SKM-1 (cell line): Measurements from ENCODE around the gene CFAP73.
"Not testable (repeated sequence)": the region's sequence is repeated elsewhere in the genome, so short reads cannot be mapped to it uniquely, and the experiment has no call there.

ENCODE experiments used
- DNase-seq: peaks from one replicate; lab custom pipeline; 2025; ENCODE audit not compliant: unreplicated experiment; lab: John Stamatoyannopoulos, UW

The CFAP73 gene

DNA sequence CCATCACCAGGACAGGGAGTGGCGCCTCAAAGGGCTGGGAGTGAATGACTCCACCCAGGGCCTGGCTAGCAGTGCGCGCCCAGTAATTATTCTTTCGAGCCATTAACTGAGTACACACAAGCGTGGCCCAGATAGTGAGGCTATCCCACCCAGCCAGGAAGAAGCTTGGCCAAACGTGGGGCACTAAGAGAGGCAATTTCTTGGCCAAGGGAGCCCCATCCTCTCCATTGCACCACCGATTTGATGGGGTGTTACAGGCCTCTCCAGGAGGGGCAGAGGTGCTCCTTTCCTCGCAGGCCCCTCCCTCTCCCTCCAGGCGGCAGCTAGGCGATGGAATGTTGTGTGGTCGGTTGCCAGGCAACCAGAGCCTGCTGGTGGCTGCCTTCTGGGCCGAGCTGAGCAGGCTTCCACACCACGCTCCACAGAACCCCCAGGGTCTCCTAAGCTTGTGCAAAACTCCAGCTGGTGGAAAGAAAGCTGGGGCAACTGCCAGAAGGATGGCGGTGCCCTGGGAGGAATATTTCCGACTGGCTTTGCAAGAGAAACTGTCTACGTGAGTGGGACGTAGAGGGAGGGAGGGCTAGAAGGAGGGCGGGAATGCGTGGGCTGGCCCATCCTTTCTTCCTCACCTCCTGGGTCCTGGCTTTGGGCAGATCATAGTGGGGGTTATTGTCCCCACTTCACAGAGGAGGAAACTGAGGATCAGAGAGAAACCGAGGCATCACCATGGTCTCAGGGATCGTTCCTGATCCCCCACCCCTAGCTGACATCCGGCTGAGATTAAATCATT lies at the start of gene CFAP73:
Gene CFAP73, plus strand, starts transcription at position 364 of the 790 bp plus-strand sequence. Its CDS starts 134 bp downstream, at position 498.
- DNase-seq, result no peak

DNA sequence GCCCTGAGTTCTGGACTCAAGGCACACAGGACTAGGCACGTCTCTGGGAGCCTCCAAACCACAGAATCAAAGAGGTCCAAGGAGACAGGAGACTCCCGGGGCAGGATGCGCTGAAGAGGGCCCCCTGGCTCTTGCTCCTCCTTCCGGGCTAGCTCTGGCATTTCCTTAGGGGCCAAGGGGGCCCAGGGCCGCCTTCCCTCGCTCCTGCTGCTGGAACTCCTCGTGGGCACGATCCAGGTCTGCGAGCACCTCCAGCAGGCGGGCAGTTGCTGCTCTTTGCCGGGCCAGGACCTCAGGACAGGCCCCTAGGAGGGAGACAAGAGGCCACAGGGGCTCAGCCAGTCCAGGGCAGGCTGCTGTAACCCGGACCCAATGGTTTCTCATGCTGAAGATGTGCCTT lies 49.8 kb upstream of the CFAP73 start:
- no peak for DNase-seq

DNA sequence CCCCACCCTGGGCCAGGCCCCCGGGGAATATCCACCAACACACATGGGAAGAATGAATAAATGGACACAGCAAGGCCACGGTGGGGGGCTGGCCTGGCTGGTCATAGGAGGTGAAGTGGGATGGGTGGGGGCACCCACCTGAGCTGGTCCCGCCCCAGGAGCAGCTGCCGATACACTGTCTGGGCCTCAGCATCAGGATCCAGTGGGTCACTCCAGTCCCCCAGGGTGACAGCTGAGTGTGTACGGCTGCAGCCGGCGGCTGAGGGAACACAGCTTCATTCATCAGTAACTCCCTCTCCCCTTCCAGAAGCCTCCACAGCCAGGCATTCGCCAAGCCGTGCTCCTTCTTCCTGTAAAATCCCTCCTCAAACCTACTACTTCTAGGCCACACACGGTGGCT lies 47.8 kb upstream of the CFAP73 start:
- DNase-seq, result no peak

- no peak for DNase-seq
These were observed 46.7 kb upstream of the CFAP73 start for GRCh38 chr12:113102811-113103210.

GRCh38 chr12:113103756-113104450 lies 45.6 kb upstream of the CFAP73 start:
- DNase-seq, result no peak

GRCh38 chr12:113104953-113105510 lies 44.5 kb upstream of the CFAP73 start:
- no peak for DNase-seq

GRCh38 chr12:113105606-113106271 lies 43.8 kb upstream of the CFAP73 start:
- no peak for DNase-seq

DNA sequence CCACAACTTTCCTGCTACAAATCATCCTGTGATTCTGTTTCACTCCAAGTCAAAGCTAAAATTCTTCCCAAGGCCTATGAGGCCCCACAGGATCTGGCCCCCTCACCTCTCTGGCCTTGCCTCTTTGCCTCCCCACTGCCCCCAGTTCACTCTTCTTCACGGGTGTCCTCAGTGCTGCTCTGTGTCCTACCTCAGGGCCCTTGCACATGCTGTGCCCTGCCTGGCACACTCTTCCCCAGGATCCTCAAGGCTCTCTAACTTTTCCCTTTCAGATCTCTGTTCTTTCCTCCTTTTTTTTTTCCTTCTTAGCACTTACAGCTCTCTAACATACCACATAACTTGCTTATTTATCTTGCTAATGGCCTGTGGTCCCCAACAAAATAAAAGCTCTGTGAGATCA lies 43.2 kb upstream of the CFAP73 start:
- no peak for DNase-seq

DNA sequence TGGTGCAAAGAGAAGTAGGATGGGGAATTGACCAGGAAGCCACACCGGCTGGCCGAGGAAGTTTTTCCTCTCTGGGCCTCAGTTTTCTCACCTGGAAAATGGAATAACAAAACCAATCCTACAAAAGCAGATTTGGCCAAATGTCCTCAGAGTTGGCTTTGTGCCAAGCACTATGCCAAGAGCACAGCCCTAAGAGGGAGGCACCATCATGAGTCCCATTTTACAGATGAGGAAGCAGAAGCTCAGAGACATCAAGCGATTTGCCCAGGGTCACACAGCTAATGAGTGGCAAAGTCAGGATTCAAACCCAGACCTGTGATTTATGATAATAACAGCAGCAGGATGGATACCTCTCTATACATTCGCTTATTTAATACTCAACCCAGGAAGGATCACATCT lies 41.2 kb upstream of the CFAP73 start:
- no peak for DNase-seq

DNA sequence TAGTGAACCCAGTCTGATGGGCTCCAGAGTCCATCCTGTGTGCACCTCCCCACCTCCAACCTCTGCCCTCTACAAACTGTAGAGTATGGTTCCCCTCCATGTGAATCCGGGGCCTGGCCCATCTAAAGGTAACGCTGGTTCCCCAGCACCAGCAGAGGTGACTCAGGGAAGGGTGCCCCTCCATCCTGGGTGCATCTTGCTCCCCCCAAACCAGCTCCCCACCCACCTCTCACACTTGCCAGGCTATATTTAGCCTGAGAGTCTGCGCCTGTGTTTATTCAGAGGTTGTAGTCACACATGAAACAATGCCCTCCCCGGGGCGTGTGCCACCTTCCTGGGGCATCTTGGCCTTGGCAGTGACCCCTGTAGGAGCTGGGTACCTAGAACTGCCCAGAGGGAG lies 40.2 kb upstream of the CFAP73 start:
- no peak for DNase-seq

GRCh38 chr12:113109872-113110599 lies 39.5 kb upstream of the CFAP73 start:
- DNase-seq, result no peak

GRCh38 chr12:113111247-113111646 lies 38.3 kb upstream of the CFAP73 start:
- DNase-seq, result no peak

GRCh38 chr12:113112043-113112899 lies 37.3 kb upstream of the CFAP73 start:
- no peak for DNase-seq

- no peak for DNase-seq
These were observed 36.1 kb upstream of the CFAP73 start for GRCh38 chr12:113113397-113113796.

GRCh38 chr12:113114447-113115178 lies 34.9 kb upstream of the CFAP73 start:
- DNase-seq, result no peak

- DNase-seq, result no peak
These were observed 33.9 kb upstream of the CFAP73 start for GRCh38 chr12:113115455-113116126.

GRCh38 chr12:113116875-113117274 lies 32.6 kb upstream of the CFAP73 start:
- no peak for DNase-seq

DNA sequence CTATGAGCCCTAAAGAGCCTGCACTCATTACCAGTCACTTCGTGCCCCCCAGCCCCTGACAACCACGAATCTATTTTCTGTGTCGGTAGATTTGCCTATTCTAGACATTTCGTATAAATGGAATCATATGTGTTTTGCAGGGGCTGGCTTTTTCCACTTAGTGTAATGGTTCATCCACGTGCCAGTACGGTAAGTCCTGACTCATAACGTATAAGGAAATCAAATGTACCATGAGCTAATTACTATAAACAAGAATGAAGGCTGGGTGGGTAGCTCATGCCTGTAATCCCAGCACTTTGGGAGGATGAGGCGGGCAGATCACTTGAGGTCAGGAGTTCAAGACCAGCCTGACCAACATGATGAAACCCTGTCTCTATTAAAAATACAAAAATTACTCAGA lies 31.8 kb upstream of the CFAP73 start:
- not testable (repeated sequence) for DNase-seq

GRCh38 chr12:113118142-113118541 lies 31.4 kb upstream of the CFAP73 start:
- DNase-seq, result no peak
